Activated effector memory CD4-positive, alpha-beta T cell treated with Interleukin-2 at 50 U/mL for 16 hours (primary cell): ENCODE results near the gene NIPAL4.
A peak's percentile ranks its signal among the peaks of the same experiment; 100 is the strongest.
"Not testable (repeated sequence)": the region's sequence is repeated elsewhere in the genome, so short reads cannot be mapped to it uniquely, and the experiment has no call there.

Experiments used
- DNase-seq: peaks from one replicate; pipeline ENCODE4 v3.0.0-alpha.2; 2020

Gene NIPAL4

DNA sequence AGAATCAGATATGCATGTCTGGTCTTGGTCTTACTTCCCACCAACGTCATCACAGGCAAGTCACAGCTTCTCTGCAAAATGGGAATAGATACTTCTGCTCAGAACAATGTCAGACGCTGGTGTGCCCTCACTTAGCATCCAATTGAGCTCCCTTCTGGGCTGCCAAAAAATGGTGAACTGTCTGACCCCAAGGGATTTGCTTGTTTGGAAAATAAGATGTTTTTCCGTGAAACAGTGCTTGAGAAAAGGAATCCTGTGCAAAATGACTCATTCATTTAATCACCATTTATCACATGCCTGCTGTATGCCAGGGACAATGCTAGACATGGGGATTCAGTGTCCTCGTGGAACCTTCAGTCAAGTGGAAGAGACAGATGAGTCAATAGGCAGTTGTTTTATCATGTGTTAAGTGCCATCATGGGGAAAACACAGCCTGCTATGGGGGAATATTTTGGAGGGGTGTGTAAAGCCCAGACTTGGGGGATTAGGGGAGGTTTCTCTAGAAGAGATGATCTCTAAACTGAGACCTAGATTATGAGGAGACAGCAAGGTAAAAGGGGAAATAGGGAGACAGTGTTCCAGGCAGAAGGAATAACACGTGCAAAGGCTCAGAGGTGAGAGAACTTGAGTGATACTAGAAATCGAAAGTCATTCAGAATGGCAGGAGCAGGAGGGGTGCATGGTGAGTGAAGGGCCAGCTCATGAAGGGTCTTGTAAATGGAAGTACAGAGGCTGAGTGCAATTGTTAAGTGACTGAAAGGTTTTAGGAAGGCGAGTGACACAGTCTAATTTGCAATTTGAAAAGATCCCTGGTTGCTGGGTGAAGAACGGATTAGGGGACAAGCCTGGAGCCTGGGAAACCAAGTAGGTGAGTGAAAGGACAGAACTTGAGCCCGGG, 3.9 kb downstream of the NIPAL4 start:
- DNase-seq: no peak

DNA sequence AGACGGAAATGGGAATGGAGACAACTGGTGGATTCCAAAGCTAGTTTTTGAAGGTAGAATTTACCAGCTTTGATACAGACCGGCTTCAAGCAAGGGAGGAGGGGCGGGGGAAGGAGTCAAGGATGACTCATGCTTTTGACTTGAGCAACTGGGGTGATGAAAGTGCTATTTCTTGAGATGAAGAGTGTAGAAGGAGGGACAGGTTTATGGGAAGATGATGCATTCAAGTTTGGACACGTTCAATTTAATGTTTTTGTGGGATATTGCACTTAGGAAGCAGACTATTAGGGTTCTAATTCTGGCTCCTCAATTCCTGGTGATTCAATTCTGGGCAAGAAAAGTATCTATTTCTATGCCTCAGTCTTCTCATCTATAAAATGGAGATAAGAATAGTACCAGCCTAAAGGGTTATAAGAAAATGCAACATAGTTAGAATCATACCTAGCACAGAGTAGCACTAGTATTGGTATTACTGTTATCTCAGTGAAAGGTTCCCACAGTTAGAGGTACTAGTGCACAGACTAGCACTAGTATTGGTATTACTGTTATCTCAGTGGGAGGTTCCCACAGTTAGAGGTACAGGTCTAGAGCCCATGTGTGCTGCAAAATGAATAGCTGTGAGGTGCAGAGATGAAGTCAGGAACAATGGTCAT, 4.6 kb downstream of the NIPAL4 start:
- peak; percentile 19 for DNase-seq

DNA sequence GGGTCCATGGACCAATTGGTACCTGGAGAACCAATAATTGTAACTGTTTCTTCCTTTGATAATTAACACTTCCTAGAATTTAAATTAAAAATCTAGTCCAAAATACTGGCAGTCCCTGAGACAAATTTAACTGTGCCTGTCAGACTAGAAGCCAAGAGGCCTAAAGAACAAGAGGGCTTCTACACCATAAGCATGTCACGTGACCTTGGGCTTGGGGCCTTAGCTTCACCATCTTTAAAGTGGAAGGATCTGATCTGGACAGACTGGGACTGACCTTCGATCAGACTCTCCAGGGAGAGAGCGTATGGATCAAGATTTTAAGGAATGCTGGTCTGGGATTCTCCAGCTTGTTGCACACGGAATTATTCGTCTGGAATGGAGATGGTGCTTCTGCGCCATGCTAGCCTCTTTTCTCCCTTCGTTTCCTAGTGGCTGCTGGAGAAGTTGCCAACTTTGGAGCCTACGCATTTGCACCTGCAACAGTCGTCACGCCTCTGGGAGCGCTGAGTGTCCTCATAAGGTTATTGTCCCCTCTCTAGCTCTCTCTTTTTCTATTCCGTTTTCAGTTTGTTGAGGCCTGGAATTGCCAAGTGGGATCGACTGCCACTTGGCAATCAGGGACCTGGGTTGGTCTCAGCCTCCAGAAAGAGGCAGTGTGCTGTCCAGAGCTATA, 8.4 kb downstream of the NIPAL4 start:
- no peak for DNase-seq

DNA sequence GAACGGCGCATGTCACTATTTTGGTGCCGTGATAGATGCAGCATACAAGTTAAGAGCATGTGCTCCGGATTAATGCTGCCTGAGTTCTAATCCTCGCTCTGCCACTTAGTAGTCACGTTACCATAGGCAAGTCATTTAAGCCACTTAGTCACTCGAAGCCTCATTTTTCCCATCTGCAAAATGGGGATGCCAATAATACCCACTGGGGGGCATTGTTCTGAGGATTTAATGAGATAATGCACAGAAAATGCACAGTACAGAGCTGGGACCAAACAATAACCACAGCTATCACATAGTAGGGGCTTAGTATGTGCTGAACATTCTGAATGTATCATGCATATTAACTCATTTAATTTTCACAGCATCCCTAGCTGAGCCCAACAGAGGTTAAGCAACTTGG, 9.1 kb downstream of the NIPAL4 start:
- DNase-seq: no peak

DNA sequence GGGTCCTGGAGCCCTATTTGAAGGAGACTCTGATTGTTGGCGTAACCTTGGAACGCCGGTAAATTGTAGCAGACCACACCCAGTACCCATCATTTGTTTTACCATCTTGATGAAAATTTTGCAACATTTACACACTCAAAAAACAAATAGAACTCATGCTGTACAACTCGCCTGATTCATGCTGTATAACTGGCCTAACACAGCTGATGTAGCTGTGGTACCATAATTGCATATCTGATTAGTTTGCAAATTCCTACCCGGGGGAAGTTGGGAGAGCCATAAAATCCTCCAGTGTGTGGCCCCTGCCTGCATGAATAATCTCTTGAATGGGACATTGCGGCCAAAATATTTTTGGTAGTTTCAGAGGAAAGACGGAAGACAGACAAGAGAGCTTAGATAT, 9.7 kb downstream of the NIPAL4 start:
- no peak for DNase-seq

DNA sequence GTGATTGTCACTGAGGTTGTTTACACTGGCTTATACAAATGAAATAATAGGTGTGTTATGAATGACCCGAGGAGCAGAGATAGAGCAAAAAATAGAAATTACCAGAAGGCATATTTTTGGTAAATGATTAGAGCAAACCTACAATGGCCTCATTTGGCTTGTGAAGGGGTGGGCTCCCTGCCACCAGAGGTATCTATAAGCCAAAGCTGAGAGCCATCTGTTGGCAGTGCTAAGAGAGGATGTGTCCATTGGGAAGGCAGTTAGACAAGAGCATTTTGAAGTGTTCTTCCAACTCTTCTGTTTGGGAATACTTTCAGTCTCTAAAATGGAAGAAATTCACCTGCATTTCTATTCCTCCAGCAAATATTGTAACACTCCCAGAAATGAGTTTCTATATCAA, 10.6 kb downstream of the NIPAL4 start:
- DNase-seq: no peak

DNA sequence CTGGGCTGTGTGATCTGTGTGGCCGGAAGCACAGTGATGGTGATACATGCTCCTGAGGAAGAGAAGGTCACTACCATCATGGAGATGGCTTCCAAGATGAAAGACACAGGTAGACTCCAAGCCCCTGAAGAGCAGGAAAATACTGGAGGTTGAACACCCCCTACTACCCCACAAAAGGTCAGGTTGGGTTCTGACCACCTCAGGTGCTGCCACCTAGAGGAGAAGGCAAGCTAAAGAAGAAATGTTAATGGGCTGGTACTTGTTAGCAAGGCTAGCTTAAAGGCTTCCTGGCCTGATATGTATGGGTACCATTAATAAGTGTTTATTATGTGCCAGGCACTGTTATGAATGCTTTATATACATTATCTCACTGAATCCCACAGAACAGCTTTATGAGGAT, 11.7 kb downstream of the NIPAL4 start:
- DNase-seq: no peak

DNA sequence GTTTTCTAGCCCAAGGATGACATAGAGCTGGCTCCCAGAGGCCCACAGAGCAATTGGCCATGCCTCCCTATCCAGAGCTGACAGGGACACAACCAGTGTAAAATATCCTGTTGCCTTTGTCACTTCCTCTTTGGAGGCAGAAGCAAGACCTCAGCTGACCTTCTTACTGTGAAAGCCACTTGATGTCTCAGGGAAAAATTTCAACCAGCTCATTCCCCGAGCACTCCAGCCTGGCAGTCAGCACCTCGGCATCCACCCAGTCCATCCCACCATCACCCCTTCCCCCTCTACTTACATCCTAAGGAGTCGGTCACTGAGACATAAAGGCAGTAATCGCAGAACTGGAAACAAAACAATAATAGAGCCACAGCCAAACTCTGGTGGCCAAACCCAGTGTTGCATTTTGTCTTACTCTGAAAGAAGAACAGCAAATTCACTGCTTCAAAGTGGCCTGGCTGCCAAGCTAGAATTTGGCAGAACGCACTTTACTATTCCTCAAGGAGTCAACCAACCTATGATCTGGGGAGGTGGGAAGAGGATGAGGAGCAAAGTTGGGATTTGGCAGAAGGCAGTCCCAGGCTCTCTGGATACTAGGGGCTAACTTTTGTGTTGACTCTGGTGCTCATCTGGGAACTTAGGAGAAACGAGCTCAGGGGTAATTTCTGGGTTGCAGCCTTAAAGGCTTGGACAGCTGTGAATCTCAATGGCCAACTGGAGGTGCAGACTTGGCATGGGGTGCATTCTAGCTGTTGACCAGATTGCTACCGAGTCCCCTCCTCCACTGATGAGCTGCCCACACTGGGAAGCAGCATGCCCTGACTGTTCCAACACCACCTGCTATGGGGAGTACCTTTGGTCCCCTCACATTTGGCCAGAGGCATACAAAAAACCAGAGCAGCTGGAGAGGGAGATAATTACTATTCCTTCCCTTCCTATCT, 13.6 kb downstream of the NIPAL4 start:
- no peak for DNase-seq

DNA sequence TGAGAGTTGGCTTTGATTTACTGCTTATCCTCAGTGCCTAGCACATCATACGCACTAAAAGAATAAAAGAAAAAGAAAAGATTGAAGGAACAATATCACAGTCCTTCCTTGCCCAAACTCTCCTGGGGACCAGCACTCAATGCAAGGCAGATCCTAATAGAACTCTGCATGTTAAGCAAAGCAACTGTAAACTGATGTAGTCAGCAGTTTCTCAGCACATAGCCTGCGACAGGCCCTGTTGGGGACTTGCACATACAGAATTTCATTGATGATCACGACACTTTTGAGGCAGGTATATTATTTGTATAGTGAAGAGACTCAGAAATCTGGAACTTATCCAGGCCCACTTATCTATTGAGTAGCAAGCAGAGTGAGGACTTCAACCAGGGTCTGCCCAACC, 15.4 kb downstream of the NIPAL4 start:
- DNase-seq: no peak

DNA sequence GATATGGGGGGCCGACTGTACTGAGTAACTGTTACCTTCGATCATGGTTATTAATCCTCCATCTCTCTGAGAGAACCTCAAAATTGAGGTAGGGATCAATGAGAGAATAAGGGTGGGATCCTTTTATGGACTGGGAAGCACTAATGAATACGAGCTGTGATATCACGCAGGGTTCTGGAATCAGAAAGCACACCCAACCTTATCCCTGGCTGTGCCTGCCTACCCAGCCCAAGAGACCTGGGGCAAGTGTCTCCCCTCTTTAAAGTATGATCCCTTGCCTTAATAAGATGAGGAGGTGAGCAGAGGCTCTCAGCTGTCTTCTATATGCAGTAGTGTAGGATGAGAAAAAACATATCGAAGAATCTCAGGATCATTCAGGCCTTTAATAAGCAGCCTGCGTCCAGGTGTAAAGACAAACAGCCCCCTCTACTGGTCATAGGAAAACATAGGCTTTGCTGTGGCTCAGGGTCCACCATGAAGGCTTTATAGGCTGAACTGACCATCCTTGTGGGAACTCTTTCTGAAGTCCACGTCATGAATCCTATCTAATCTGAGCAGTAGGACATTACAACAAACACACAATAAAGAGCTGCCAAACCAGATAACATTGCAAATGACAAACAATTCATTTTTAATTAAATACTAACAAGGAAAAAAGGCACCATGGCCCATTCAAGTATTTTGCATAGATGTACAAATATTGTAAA, 16.8 kb downstream of the NIPAL4 start:
- no peak for DNase-seq

DNA sequence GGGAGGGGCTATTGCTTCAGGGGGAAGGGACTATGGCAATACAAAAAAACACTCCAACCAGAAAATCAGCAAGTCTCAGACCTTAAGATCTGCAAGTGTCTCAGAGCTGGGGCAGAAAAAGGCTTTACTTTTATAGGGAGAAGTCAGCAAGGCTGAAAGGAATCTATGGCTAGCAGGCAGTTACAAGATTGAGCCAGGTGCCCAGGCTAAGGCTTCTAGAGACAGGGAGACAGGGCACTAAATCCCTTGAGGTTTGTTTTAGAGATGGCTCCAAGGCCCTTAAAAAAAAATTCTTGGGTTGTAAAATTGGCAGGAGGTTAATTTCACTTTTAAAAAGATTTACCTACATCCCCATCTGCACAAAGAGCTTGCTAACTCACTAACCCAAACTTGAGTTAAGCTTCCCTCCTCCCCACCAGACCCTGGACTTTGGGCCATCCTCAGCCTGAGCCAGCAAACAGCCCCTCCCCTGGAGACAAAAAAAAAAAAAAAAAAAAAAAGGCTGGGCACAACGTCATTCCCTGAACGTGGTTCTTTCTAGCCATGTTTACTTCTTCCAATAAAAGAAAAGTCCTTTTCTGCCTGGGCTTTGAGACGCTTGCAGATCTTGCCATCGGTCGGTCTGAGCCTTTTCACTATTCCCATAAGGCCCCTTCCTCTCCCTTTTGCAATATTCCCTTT, 17.9 kb downstream of the NIPAL4 start:
- no peak for DNase-seq

DNA sequence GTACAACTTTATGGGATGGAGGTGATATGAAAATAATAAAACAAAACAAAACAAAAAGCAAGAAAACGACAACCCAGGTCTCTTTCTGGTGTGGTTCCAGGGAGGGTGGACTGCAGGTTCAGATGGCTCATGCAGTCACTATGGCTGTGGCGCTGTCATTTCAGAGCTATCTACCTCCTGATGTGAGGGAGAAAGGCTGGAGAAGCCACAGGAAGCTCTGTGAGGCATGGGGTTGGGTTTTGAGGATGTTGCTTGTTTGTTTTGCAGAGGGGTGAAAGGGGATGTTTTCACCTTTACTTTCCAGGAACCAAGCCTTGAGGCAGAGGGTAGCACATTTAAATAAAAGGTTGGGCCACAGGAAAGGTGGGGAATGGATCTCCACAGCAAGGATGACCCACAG, 18.7 kb downstream of the NIPAL4 start:
- DNase-seq: no peak

DNA sequence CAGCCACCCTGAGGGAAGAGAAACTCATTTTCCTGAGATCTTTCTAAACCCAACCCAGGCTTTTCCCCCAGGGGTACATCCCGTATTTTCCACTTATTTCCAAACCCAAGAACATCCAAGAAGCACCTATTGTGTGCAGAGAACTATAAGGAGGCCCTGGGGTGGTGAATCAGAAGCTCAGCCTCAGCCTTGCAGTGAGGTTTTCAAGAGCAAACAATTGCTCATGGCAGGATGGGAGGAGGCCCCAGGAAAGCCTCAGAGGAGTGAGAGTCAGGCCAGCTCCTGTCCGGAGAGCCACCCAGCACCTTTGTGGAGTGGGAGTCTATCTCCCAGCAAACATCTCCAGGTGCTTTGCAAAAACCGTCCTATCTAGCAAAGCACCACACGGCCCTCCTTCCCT, 19.2 kb downstream of the NIPAL4 start:
- DNase-seq: no peak

DNA sequence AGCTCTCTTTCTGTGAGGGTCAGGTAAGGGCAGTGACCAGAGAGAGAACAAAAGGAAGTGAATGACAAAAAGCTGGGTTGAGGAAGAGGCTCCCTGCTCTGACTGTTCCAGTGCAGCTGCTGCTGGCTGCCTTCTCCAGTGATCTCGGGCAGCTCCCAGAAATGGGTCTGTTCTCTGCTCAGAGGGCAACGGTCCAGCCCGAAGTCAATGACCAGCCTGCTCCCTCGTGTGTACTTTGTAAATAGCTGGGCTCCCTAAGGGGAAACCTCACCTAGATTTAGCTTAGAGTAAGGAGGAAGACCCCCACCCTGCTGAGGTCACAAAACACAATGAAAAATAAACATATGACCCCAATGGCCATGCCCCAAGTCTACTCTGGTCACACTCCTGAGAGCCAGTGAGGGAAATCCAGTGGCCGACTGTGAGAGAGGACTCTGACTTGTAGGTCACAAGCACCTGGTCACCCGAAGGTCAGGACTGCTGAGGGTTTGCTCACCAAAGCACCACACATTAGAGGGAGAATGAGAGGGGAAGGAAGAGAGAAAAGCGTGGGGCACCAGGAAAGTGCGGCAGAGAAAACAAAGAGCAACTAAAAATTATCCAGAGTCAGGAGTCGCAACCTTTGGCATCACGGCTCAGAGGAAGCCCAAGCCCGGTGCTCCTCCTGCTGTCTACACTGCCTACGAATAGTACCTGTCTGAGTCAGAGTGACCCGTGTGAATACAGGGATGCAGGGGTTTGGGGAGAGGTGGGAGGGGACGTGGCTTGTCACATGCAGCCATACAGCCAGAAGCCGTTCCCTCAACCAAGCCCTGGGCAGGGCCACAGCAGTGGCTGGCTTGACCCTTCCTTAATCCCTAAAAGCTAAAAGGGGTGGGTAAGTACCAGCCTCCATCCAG, 19.8 kb downstream of the NIPAL4 start:
- DNase-seq: no peak

DNA sequence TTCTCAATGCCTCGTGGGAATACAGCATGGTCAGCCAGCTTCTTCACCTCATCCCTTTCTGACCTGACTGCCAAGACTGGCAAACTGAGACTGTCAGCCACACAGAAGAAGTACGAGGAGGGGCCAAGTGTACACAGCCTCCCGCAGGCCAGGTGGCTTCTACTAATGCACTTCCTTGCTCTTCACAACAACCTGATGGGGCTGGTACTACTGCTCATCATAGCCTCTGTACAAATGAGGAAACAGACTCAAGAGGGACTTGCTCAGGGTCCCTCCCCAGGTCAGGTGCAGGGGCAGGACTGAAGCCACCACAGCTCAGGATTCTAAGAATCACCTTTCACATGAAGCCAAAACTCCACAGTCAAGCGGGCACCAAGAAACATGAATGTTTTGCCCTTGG, 21.3 kb downstream of the NIPAL4 start:
- no peak for DNase-seq

DNA sequence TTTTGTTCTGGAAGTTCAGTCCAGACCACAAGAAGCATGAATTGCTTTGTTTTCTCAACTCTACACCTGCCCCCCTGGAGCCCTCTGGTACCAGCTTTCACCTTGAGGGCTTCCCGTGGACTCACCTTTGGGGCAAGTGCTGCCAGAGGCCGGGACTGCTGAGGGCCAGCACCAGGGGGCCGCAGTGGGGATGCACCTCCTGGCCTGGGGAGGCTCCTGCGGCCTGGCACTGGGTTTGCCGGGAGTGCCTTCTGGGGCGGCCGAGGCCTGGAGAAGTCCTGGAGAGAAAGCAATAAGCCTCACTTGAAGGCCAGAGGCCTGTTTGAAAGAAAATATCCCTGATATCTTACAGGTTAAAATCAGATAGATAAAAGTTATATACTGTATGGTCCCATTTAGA, 21.7 kb downstream of the NIPAL4 start:
- DNase-seq: no peak

DNA sequence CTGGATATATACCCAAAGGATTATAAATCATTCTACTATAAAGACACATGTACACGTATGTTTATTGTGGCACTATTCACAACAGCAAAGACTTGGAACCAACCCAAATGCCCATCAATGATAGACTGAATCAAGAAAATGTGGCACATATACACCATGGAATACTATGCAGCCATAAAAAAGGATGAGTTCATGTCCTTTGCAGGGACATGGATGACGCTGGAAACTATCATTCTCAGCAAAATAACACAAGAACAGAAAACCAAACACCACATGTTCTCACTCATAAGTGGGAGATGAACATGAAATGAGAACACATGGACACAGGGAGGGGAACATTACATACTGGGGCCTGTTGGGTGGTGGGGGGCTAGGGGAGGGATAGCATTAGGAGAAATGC, 22.7 kb downstream of the NIPAL4 start:
- not testable (repeated sequence) for DNase-seq

DNA sequence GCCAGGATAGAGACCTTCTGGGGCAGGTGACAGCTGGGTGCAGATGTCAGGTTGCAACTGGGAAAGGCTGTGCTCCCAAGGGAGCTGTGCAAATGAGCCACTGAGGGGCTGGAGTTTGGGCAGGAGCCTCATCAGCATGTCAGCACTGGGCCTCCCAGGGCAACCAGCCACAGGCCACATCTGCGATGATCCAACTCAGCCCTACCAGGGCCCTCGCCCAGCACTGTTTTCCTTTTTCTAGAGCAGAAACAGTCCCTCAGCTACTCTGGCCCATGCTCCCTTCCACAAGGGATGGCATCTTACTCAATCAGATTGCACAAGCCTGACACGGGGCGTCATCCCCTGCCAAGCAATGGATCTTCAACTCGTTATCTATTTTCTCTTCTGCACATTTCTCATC, 24.8 kb downstream of the NIPAL4 start:
- no peak for DNase-seq

DNA sequence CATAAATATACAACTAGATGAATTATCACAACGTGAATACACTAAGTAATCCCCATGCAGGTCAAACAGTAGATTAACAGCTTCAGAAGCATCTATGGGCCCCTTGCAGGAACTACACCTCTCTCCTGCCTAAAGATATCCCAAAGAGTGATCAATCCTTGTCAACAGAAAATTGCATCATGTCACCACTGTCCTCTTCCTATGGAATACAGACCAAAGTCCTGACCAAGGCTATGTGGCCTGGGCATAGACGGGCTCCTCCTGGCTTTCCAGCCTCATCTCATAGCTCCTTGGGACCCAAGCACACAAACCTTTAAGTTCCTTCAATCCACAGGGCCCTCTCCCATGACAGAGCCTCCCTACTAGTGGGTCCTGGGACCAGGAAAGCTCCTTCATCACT, 25.3 kb downstream of the NIPAL4 start:
- DNase-seq: no peak

DNA sequence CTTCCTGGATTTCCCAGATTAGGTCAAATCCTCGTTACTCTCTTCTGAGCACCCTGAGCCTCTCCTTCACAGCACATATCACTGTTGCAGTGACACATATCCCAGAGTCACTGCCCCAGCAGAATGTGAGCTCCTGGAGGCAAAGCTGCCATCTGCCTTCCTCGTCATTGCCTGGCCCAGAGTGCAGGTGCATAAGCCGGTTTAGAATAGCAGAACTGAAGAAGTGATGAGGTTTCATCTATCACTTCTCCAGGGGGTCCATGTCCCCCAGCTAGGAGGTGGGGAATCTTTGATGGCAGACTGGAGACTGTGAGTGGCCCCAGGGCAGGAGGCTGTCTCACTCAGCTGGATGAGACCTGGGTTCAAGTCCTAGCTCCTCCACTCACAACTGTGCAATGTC, 25.8 kb downstream of the NIPAL4 start:
- DNase-seq: no peak
